ENCODE results near the gene LBHD2. TPM values are rescaled to one million over a fixed set of nuclear protein-coding genes. Genes with fewer than 3 reads are reported as not detected.

LBHD2 gene
- polyA plus RNA-seq, 1 donor (not counting 4 experiments of a cell fraction or from before 2014, with no cell fraction given) = not detected

DNA sequence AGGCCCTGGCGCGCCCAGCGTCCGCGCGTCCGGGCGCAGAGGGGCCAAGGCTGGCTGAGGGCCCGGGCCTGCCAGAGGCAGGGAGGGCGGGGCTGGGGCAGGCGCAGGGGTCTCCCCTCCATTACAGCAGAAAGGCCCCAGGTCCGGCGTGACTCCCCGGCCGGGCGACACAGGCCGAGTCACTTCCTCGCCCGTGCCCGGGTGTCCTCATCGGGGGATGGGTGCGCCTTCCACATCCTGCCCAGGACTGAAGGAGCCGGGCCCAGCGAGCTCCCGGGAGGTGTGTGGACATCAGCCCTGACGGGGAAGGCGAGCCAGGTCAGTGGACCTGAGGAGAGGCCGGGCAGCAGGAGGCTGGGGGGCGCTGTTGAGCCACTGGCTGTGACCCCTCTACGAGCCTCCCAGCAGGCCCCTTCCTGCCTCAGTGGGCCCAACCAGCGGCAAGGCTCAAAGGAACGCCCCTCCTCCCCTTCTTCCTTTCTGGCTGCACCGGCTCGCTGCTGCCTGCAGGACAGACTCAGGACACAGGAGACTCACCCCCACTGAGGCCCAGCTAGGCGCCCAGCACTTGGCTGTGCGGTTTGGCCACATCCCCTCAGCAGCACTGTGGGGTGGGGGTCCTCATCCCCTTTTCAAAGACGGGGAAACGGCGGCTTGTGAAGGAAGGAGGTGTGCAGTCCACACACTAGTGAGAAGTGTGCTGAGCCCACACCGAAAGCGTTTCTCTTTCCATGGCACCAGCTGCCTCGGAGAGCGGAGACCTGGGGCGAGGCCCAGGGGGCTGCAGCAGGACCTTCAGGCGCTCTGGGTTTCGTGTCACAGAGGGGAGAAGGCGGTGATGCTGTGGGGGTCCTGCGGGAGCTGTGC lies 39.9 kb downstream of the LBHD2 start:
- no peak overlapping the region for H3K9ac ChIP-seq (ENCODE audit: control insufficient read depth, extremely low read depth, insufficient read depth, low read length)
- H3K9me1 ChIP-seq (ENCODE audit: control insufficient read depth, extremely low read depth, insufficient read depth, low read length) = no peaks in the 10 kb centered on the region
- TF ChIP-seq, protein P1, sequence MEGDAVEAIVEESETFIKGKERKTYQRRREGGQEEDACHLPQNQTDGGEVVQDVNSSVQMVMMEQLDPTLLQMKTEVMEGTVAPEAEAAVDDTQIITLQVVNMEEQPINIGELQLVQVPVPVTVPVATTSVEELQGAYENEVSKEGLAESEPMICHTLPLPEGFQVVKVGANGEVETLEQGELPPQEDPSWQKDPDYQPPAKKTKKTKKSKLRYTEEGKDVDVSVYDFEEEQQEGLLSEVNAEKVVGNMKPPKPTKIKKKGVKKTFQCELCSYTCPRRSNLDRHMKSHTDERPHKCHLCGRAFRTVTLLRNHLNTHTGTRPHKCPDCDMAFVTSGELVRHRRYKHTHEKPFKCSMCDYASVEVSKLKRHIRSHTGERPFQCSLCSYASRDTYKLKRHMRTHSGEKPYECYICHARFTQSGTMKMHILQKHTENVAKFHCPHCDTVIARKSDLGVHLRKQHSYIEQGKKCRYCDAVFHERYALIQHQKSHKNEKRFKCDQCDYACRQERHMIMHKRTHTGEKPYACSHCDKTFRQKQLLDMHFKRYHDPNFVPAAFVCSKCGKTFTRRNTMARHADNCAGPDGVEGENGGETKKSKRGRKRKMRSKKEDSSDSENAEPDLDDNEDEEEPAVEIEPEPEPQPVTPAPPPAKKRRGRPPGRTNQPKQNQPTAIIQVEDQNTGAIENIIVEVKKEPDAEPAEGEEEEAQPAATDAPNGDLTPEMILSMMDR (optimal IDR thresholded peaks at IDR 0.05 in 1 of 3, IDR thresholded peaks at IDR 0.05 in 1 of 3, conservative IDR thresholded peaks at IDR 0.05 in 1 of 3; ENCODE audit: extremely low read depth in 1 of 3, insufficient read depth in 2 of 3, low read length in 3 of 3) = peak in 1 of 3 experiments; percentile 22
- peak; percentile 62 for TF ChIP-seq EZH2 (IDR thresholded peaks at IDR 0.05; ENCODE audit: low read length)
- no peaks in the 10 kb centered on the region for H3K36me3 ChIP-seq (ENCODE audit: control insufficient read depth in 2 of 2, extremely low read depth in 1 of 2, insufficient read depth in 2 of 2, low read length in 2 of 2)
- H3K27ac ChIP-seq (ENCODE audit: control insufficient read depth, insufficient read depth, low read length) = no peak overlapping the region
- FAIRE-seq = no peak
- H3K4me3 ChIP-seq (ENCODE audit: control insufficient read depth in 2 of 3, extremely low read depth in 1 of 3, insufficient read depth in 2 of 3, low read depth in 1 of 3, low read length in 3 of 3) = peak overlapping the region in 1 of 3 experiments; percentile 6
- no peak overlapping the region for H2AFZ ChIP-seq (ENCODE audit: control insufficient read depth, low read length)
- no peak for DNase-seq (ENCODE audit: low read depth, low spot score)
- H3K4me1 ChIP-seq (ENCODE audit: control insufficient read depth, extremely low read depth, insufficient read depth, low read length) = peaks cover 22% of the 10 kb centered on the region
- dilution Hi-C loops (cut with MboI; ENCODE audit: extremely low pct_ligation_motif_present, low sequenced_read_pairs) = no loop called here
- no peaks in the 10 kb centered on the region for H3K79me2 ChIP-seq (ENCODE audit: control insufficient read depth, insufficient read depth, low read length)
- H4K20me1 ChIP-seq (ENCODE audit: control insufficient read depth, extremely low read depth, insufficient read depth, low read length) = peaks cover 2% of the 10 kb centered on the region
- no peaks in the 10 kb centered on the region for H3K9me3 ChIP-seq (ENCODE audit: control insufficient read depth, low read depth, low read length)
- H3K4me2 ChIP-seq (ENCODE audit: control insufficient read depth, extremely low read depth, insufficient read depth, low read depth, low read length) = no peak overlapping the region
- peaks cover 54% of the 10 kb centered on the region for H3K27me3 ChIP-seq (ENCODE audit: control insufficient read depth, extremely low read depth, insufficient read depth, low read length)

DNA sequence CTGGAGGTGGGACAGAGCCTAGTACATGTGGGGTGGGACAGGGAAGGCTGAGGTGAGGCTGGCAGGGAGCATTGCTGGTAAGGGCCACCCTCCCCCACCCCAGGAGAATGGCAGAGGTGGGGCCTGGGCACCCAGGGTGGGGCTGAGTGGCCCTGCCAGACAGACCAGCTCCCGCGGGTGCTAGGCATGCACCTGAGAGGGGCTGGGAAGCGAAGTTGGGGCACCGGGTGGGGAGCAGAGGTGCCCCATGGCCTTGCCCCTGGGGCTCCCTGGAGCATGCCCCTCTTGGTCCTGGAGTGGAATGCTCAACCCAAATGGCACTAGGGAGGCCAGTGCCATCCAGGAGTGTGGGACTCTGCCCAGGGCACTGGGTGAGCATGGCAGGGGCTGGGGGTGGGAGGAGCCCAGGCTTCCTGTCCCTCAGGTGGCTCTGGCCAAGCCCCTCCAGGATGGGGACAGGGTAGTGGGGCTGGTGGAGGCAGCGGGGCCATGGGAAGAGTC lies 40.5 kb downstream of the LBHD2 start:
- H4K20me1 ChIP-seq (ENCODE audit: control insufficient read depth, extremely low read depth, insufficient read depth, low read length) = peaks cover 2% of the 10 kb centered on the region
- no peak for FAIRE-seq
- H3K27ac ChIP-seq (ENCODE audit: control insufficient read depth, insufficient read depth, low read length) = no peak overlapping the region
- dilution Hi-C loops (cut with MboI; ENCODE audit: extremely low pct_ligation_motif_present, low sequenced_read_pairs) = no loop called here
- H3K27me3 ChIP-seq (ENCODE audit: control insufficient read depth, extremely low read depth, insufficient read depth, low read length) = peaks cover 54% of the 10 kb centered on the region
- no peaks in the 10 kb centered on the region for H3K9me3 ChIP-seq (ENCODE audit: control insufficient read depth, low read depth, low read length)
- no peak for TF ChIP-seq EZH2 (IDR thresholded peaks at IDR 0.05; ENCODE audit: low read length)
- TF ChIP-seq, protein P1 (optimal IDR thresholded peaks at IDR 0.05 in 1 of 3, IDR thresholded peaks at IDR 0.05 in 1 of 3, conservative IDR thresholded peaks at IDR 0.05 in 1 of 3; ENCODE audit: extremely low read depth in 1 of 3, insufficient read depth in 2 of 3, low read length in 3 of 3) = no peak
- no peaks in the 10 kb centered on the region for H3K36me3 ChIP-seq (ENCODE audit: control insufficient read depth in 2 of 2, extremely low read depth in 1 of 2, insufficient read depth in 2 of 2, low read length in 2 of 2)
- H2AFZ ChIP-seq (ENCODE audit: control insufficient read depth, low read length) = no peak overlapping the region
- H3K4me2 ChIP-seq (ENCODE audit: control insufficient read depth, extremely low read depth, insufficient read depth, low read depth, low read length) = no peak overlapping the region
- DNase-seq (ENCODE audit: low read depth, low spot score) = no peak
- no peaks in the 10 kb centered on the region for H3K79me2 ChIP-seq (ENCODE audit: control insufficient read depth, insufficient read depth, low read length)
- peaks cover 29% of the 10 kb centered on the region for H3K4me1 ChIP-seq (ENCODE audit: control insufficient read depth, extremely low read depth, insufficient read depth, low read length)
- H3K9ac ChIP-seq (ENCODE audit: control insufficient read depth, extremely low read depth, insufficient read depth, low read length) = no peak overlapping the region
- no peak overlapping the region for H3K4me3 ChIP-seq (ENCODE audit: control insufficient read depth in 2 of 3, extremely low read depth in 1 of 3, insufficient read depth in 2 of 3, low read depth in 1 of 3, low read length in 3 of 3)
- no peaks in the 10 kb centered on the region for H3K9me1 ChIP-seq (ENCODE audit: control insufficient read depth, extremely low read depth, insufficient read depth, low read length)

Data from keratinocyte (primary cell).